GM21717 (cell line): Measurements from ENCODE around the gene GUCY1A2.

Experiments used
- ATAC-seq: cut with Tn5 transposase; IDR thresholded peaks from one replicate; pipeline ENCODE4 v1.9.1; 2021; ENCODE audit warnings: mild to moderate bottlenecking, moderate library complexity; ENCODE audit not compliant: unreplicated experiment

GUCY1A2 gene

DNA sequence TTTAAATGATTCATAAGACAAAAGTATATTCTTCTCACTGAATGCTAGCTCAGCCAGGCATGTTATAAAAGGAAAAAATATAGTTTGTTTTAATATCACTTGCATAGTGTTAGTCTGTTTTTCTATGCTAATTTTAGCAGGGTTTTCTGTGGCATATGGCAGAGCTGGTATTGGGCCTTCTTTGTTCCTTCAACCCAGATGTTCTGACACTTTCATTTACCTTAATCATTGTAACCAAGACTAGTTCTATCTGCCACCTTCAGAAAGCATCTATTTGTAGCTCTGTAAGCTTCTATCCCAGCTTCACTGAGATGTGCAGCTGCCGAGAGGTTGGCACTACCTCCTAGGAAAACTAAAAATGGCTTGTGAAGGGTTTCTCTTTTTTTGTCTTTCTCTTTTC is 338.7 kb downstream of the GUCY1A2 start:
- ATAC-seq: no peak

DNA sequence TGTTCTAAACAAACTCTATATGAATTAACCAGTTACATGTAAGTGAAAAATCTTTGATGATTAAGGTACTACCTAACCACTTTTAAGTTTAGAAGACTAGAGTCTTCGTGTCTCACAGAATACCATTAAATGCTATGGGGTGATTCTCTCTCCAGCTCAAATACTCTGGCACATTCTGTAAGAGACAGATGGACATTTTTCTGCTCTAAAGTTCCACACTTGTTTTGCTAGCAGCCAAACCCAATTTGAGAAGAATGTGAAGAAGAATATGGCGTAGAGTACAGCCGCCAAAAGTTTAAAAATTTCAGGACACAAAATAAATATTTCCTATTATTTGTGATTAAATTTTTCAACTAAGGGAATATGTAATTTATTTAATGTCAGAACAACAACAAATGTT is 339.1 kb downstream of the GUCY1A2 start:
- ATAC-seq: no peak

DNA sequence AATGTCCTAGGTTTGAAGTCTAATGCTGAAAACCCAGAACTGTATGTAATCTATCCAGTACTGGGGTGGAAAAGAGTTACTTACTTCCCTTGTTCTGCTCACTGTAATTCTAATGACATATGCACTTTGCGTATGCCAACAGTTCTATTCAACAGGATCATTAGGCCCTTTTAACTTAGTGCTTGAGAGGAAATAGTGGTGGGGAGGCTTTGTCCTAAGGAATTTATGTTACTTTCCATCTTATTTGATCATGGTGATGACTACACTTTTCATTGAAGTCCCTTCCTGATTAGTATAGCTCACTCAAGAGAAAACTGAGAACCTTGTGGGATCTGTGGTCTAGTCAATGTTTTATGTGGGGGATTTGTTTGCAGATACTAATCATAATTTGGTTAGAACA is 348.2 kb downstream of the GUCY1A2 start:
- ATAC-seq: no peak

DNA sequence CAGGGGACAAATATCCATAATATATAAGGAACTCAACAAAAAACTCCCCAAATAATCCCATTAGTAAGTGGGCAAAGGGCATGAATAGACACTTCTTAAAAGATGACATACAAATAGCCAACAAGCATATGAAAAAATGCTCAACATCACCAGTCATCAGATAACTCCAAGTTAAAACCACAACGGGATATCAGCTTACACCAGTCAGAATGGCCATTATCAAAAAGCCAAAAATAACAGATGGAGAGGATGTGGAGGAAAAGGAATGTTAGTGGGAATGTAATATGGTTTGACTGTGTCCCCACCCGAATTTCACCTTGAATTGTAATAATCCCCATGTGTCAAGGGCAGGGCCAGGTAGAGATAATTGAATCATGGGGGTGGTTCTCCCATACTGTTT is 350.1 kb downstream of the GUCY1A2 start:
- ATAC-seq: no peak

DNA sequence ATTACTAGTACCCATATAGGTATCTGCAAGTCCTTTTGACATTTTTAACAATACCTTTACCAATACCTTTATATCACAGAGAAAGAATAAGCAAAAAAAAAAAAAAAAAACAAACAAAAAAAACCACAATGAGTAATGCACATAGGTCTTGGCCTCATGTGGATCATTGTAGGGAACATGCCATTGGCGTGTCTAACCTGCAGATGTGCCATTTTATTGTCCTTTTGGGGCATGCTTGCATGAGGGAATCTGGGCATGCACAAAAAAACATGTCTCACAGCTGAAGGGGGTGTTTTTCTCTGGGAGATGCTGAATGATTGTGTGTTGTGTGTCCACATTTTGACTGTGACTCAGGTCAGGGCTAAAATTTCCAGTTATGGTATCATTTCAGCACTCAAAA is 361.6 kb downstream of the GUCY1A2 start:
- ATAC-seq: no peak

DNA sequence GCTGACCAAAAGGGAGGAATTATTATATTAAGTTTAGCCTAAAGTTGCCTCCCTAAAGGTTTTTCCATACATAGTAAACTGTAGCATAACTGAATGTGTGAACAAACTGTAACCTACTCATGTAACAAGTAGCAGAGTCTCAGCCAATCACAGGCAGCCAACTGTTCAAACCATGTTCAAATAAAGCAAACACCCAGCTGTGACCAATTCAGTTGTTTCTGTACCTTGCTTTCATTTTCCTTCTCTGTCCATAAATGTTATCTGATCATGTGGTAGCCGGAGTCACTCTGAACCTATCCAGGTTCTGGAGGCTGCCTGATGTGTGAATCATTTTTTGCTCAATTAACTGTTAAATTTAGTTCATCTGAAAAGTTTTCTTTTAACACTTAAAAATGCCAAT is 373.5 kb downstream of the GUCY1A2 start:
- no peak for ATAC-seq

DNA sequence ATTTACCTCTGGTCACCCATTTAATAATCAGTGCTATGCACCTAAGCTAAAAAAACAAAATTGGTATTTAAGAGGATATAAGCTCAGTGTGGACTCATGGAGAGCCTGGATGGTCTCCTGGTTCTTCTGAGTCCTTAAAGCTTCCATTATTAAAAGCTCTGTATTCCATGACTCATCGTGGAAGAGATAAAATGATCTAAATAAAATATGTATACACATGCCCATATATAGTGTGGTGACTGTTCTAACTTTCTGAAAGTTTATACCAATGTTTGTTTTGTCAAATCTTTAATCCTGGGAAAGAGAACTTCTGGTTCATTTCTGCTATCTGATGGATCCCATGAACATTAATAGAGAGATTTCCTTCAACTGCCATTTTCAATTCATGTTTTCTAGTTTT is 375.9 kb downstream of the GUCY1A2 start:
- ATAC-seq: no peak

DNA sequence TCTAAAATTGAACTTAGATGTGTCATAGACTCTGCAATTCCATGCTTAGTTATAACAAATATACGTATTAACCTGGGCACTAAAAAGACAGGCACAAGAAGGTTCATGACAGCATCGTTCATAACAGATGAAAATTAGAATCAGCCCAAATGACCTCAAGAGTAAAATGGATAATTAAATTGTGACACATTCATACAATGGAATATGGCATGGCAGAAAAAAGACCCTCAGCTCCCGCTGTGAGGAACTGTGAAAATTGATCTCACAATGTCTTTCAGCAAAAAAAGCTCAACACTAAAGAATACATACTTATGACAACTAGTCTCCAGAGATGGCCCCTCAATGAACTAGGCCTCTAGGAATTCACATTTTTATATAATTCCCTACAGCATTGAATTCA is 386.0 kb downstream of the GUCY1A2 start:
- no peak for ATAC-seq

DNA sequence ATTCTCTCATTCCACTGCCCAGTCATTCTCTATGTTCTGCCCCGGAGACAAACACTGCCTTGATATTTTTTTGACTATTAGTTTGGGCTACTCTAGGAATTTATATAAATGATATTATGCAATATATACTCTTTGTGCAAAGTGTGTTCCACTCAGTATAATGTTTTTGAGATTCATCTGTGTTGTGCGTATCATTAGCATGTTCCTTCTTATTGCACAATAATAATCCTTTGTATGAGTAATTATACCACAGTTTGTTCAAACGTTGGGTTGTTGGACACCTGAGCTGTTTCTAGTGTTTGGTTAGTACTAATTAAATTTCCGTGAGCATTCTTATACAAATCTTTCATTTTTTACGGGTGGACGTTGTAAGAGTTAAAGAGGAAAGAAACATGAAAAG is 390.6 kb downstream of the GUCY1A2 start:
- ATAC-seq: no peak

DNA sequence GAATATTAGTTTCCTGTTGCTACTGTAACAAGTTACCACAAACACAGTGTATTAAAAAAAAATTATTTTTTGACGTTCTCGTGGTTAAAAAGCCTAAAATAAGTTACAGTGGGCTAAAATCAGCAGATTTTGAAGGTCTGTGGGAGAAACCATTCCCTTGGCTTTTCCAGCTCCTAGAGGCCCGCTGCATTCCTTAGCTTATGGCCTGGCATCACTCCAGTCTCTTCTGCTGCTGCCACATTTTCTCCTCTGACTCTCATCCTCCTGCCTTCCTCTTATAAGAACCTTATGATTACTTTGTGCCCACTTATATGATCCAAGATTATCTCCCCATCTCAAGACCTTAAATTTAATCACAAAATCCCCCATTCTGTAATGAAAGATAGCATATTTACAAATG is 392.7 kb downstream of the GUCY1A2 start:
- ATAC-seq: no peak

DNA sequence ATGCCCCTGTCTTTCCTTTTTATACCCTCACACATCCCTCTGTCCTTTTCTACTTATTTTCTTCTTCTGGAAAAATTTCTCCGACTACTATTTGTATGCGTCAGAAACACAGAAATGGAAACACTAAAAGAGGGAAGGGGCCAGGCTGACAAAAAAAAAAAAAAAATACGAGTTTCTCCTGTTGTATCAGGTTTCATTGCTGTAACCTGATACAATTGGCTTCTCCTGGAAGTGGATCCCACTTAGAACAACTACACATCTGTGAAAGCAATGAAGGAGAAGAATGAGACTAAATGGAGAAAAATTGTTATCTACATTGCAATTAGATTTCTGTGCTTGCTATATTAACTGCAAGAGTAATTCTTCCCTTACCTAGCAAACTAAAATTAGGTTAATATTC is 393.9 kb downstream of the GUCY1A2 start:
- no peak for ATAC-seq
